ENCODE measurements around the gene ITPA. TPM values are rescaled to one million over a fixed set of nuclear protein-coding genes. Genes with fewer than 3 reads are reported as not detected.

Gene ITPA
- total RNA-seq, 1 experiment from 2014 or later = 117 TPM

- ChIA-PET POLR2A (ENCODE audit: unreplicated experiment) (interaction anchor here (0.6 kb wide), 1 partner anchor 89 kb away, joined by 5 read pairs; no protein-coding TSS in a partner anchor), CTCF (no interaction called here)
- no peak for DNase-seq
- Histone ChIP-seq H3K27me3 (ENCODE audit: low read length) (no peaks in the 10 kb centered on the region), H2AFZ (ENCODE audit: low read length) (no peak overlapping the region), H4K20me1 (ENCODE audit: low read length) (peaks cover 24% of the 10 kb centered on the region), H3K9me3 (ENCODE audit: low read length) (no peaks in the 10 kb centered on the region), H3K4me2 (ENCODE audit: low read length) (no peak overlapping the region), H3F3A (ENCODE audit: low read length, unreplicated experiment) (no peaks in the 10 kb centered on the region), H3K9me2 (replicated peaks; ENCODE audit: low read length) (no peaks in the 10 kb centered on the region), H3K27ac (ENCODE audit: low read length) (no peak overlapping the region), H3K4me1 (ENCODE audit: insufficient read depth, low read length) (peaks cover 14% of the 10 kb centered on the region), H3K79me2 (ENCODE audit: low read length) (peaks cover 36% of the 10 kb centered on the region), H3K36me3 (ENCODE audit: low read depth, low read length) (no peaks in the 10 kb centered on the region), H3K4me3 (ENCODE audit: low read length) (no peak overlapping the region), H3K9ac (ENCODE audit: low read length) (no peak overlapping the region)
- no TSS peak for BruUV-seq (replicated peaks)
- no peak for ATAC-seq
- TF ChIP-seq EZH2phosphoT487 (IDR thresholded peaks at IDR 0.05; ENCODE audit: borderline replicate concordance, low read length) = no peak
- no peak for TF ChIP-seq EZH2 (IDR thresholded peaks at IDR 0.05; ENCODE audit: low read length, unreplicated experiment)
- no peak for TF ChIP-seq CTCF (conservative IDR thresholded peaks at IDR 0.05; ENCODE audit: low read depth, low read length)
- intact Hi-C loops (cut with micrococcal nuclease) = no loop called here
Observed at GRCh38 chr20:3161316-3162079, 47.8 kb upstream of the ITPA start.

- H4K20me1 ChIP-seq (ENCODE audit: low read length) = peaks cover 18% of the 10 kb centered on the region
- no peak overlapping the region for H2AFZ ChIP-seq (ENCODE audit: low read length)
- H3K9me3 ChIP-seq (ENCODE audit: low read length) = no peaks in the 10 kb centered on the region
- peaks cover 29% of the 10 kb centered on the region for H3K79me2 ChIP-seq (ENCODE audit: low read length)
- no peak overlapping the region for H3K4me3 ChIP-seq (ENCODE audit: low read length)
- ATAC-seq (no peak), DNase-seq (no peak)
- CTCF ChIA-PET = no interaction called here
- intact Hi-C loops (cut with micrococcal nuclease) = no loop called here
- H3K27me3 ChIP-seq (ENCODE audit: low read length) = no peaks in the 10 kb centered on the region
- no peak overlapping the region for H3K27ac ChIP-seq (ENCODE audit: low read length)
- no peak overlapping the region for H3K9ac ChIP-seq (ENCODE audit: low read length)
- H3K9me2 ChIP-seq (replicated peaks; ENCODE audit: low read length) = no peaks in the 10 kb centered on the region
- H3K4me2 ChIP-seq (ENCODE audit: low read length) = no peak overlapping the region
- no peak for TF ChIP-seq CTCF (conservative IDR thresholded peaks at IDR 0.05; ENCODE audit: low read depth, low read length)
- peaks cover 9% of the 10 kb centered on the region for H3K4me1 ChIP-seq (ENCODE audit: insufficient read depth, low read length)
- BruUV-seq (replicated peaks) = no TSS peak
- no peaks in the 10 kb centered on the region for H3K36me3 ChIP-seq (ENCODE audit: low read depth, low read length)
- POLR2A ChIA-PET (ENCODE audit: unreplicated experiment) = interaction anchor here (0.6 kb wide), 1 partner anchor 77 kb away, joined by 4 read pairs; no protein-coding TSS in a partner anchor
- no peaks in the 10 kb centered on the region for H3F3A ChIP-seq (ENCODE audit: low read length, unreplicated experiment)
Observed at GRCh38 chr20:3162080-3162611, 47.2 kb upstream of the ITPA start.

Data from PC-3 (cell line).